HCT116 (cell line): ENCODE results near the gene LAMTOR1. TPM values are rescaled to one million over a fixed set of nuclear protein-coding genes. Genes with fewer than 3 reads are reported as not detected.

Source experiments
- ATAC-seq: fragments of 200-7000 bp; cut with Tn5 transposase; 2 replicates; pipeline ENCODE4 v1.9.1; 2020; ENCODE audit warnings: mild to moderate bottlenecking, moderate library complexity
- BruUV-seq: library from RNA; stranded (reverse); fragments of 400-500 nt; replicated peaks from 2 replicates; lab custom pipeline; 2021; lab: Mats Ljungman, UMichigan
- CTCF ChIA-PET: fragments of 300-600 bp; sonication (Branson Sonifier 250); formaldehyde crosslinking; loops from one replicate; lab custom pipeline; 2021; ENCODE audit warnings: antibody characterized with exemption; lab: Charles Lee
- POLR2A ChIA-PET: fragments of 300-600, 350-600 bp; sonication (Branson Sonifier 250); formaldehyde crosslinking; loops from one replicate; lab custom pipeline; 2021; ENCODE audit warnings: antibody characterized with exemption; lab: Charles Lee
- RAD21 ChIA-PET, 2 experiments: fragments of 300-600 bp; sonication (Branson Sonifier 250); formaldehyde crosslinking; loops; one replicate each; lab custom pipeline; 2023; ENCODE audit warnings: low total read pairs in 2 of 2; ENCODE audit not compliant: uncharacterized antibody in 2 of 2, unreplicated experiment in 2 of 2, low non-redundant PET in 1 of 2; lab: Charles Lee
- DNase-seq: peaks from one replicate; pipeline ENCODE4 v3.0.0-alpha.2; 2010; ENCODE audit warnings: low read depth, low spot score
- H2AFZ ChIP-seq: fragments of 200-600 bp; shearing (Covaris generic), sonication (generic); 2 replicates; pipeline ENCODE4 v1.6.1; 2017; ENCODE audit warnings: low read depth, mixed run types, mixed read lengths, antibody characterized with exemption, low read length; ENCODE audit not compliant: poor library complexity, severe bottlenecking
- H3K27ac ChIP-seq: 2 replicates; pipeline ENCODE4 v1.5.1; 2012; ENCODE audit warnings: low read depth, low read length
- H3K27me3 ChIP-seq: fragments of 200-600 bp; sonication (generic); 2 replicates; pipeline ENCODE4 v1.6.1; 2016; ENCODE audit warnings: mixed run types, low read length, mixed read lengths; ENCODE audit not compliant: insufficient read depth
- H3K36me3 ChIP-seq, 2 experiments: fragments of 200-500 bp in 1 of 2; fragments of 200-600 bp in 1 of 2; sonication (Bioruptor generic) in 1 of 2; sonication (generic) in 1 of 2; 2 replicates each; pipeline versions ENCODE4 v1.5.1 to v1.6.1; 2014 to 2016; ENCODE audit warnings: low read length in 2 of 2, inconsistent platforms in 1 of 2, mixed read lengths in 1 of 2, mixed run types in 1 of 2; ENCODE audit not compliant: insufficient read depth in 2 of 2, control insufficient read depth in 1 of 2
- H3K4me1 ChIP-seq, 2 experiments: fragments of 200-600 bp in 1 of 2; sonication (generic) in 1 of 2; 2 replicates each; pipeline versions ENCODE4 v1.5.1 to v1.6.1; 2012 to 2017; ENCODE audit warnings: low read length in 2 of 2, inconsistent platforms in 1 of 2, mild to moderate bottlenecking in 1 of 2, mixed read lengths in 1 of 2, mixed run types in 1 of 2, moderate library complexity in 1 of 2; ENCODE audit not compliant: insufficient read depth in 2 of 2, control insufficient read depth in 1 of 2
- H3K4me2 ChIP-seq: fragments of 200-600 bp; sonication (generic); 2 replicates; pipeline ENCODE4 v1.6.1; 2017; ENCODE audit warnings: mixed run types, low read length, mixed read lengths
- H3K4me3 ChIP-seq, 2 experiments: fragments of 200-600 bp in 1 of 2; sonication (generic) in 1 of 2; replicated peaks in 1 of 2; 2 replicates each; pipeline ENCODE4 v1.5.1; 2011 to 2016; ENCODE audit warnings: low read length in 2 of 2, control low read depth in 1 of 2, low read depth in 1 of 2, mild to moderate bottlenecking in 1 of 2, mixed read lengths in 1 of 2, mixed run types in 1 of 2
- H3K79me2 ChIP-seq: fragments of 200-600 bp; sonication (generic); 2 replicates; pipeline ENCODE4 v1.6.1; 2017; ENCODE audit warnings: mild to moderate bottlenecking, mixed run types, low read length, moderate library complexity, mixed read lengths; ENCODE audit not compliant: insufficient read depth
- H3K9ac ChIP-seq: fragments of 200-600 bp; sonication (generic); 2 replicates; pipeline ENCODE4 v1.6.1; 2016; ENCODE audit warnings: low read length, mixed read lengths
- H3K9me2 ChIP-seq: fragments of 200-600 bp; sonication (generic), shearing (Covaris generic); 2 replicates; pipeline ENCODE4 v1.6.1; 2017; ENCODE audit warnings: mixed run types, mild to moderate bottlenecking, moderate library complexity; ENCODE audit not compliant: insufficient read depth
- H3K9me3 ChIP-seq, 2 experiments: fragments of 200-500 bp in 1 of 2; fragments of 200-600 bp in 1 of 2; sonication (Bioruptor generic) in 1 of 2; sonication (generic) in 1 of 2; 2 replicates each; pipeline ENCODE4 v1.6.1; 2014 to 2017; ENCODE audit warnings: low read length in 2 of 2, mixed read lengths in 2 of 2, inconsistent platforms in 1 of 2, low read depth in 1 of 2, mild to moderate bottlenecking in 1 of 2, mixed run types in 1 of 2, moderate library complexity in 1 of 2; ENCODE audit not compliant: control insufficient read depth in 1 of 2, insufficient read depth in 1 of 2
- H4K20me1 ChIP-seq: fragments of 200-600 bp; sonication (generic), shearing (Covaris generic); 2 replicates; pipeline ENCODE4 v1.6.1; 2017; ENCODE audit warnings: mixed run types, mild to moderate bottlenecking, moderate library complexity; ENCODE audit not compliant: insufficient read depth
- CBX3 ChIP-seq: IDR thresholded peaks from 2 replicates; pipeline ENCODE4 v1.6.1; 2012; ENCODE audit warnings: low read depth
- CEBPB ChIP-seq: IDR thresholded peaks from 2 replicates; pipeline ENCODE4 v1.6.1; 2012; ENCODE audit warnings: low read depth
- ELF1 ChIP-seq: IDR thresholded peaks from 2 replicates; pipeline ENCODE4 v1.6.1; 2012; ENCODE audit warnings: low read depth, borderline replicate concordance
- EZH2phosphoT487 ChIP-seq: fragments of 200-600 bp; IDR thresholded peaks from 2 replicates; pipeline ENCODE4 v1.6.1; 2018; ENCODE audit warnings: antibody characterized with exemption, borderline replicate concordance
- FOSL1 ChIP-seq: IDR thresholded peaks from 2 replicates; pipeline ENCODE4 v1.6.1; 2012; ENCODE audit warnings: low read depth
- JUND ChIP-seq: IDR thresholded peaks from 2 replicates; pipeline ENCODE4 v1.6.1; 2012
- RAD21 ChIP-seq: IDR thresholded peaks from 2 replicates; pipeline ENCODE4 v1.6.1; 2012; ENCODE audit warnings: low read depth, mild to moderate bottlenecking
- REST ChIP-seq: IDR thresholded peaks from 2 replicates; pipeline ENCODE4 v1.6.1; 2012; ENCODE audit warnings: low read depth
- SRF ChIP-seq: IDR thresholded peaks from 2 replicates; pipeline ENCODE4 v1.6.1; 2012; ENCODE audit warnings: low read depth
- TCF7L2 ChIP-seq: IDR thresholded peaks from 2 replicates; pipeline ENCODE4 v1.7.0; 2011; ENCODE audit warnings: borderline replicate concordance, inconsistent platforms; ENCODE audit not compliant: insufficient read depth, insufficient read length; ENCODE audit errors: extremely low read depth
- ZFX ChIP-seq: fragments of 450-650 bp; IDR thresholded peaks from 2 replicates; pipeline ENCODE4 v1.6.1; 2017
- ZNF274 ChIP-seq: fragments of 200-500 bp; sonication (Bioruptor generic); IDR thresholded peaks from 2 replicates; pipeline ENCODE4 v1.6.1; 2014; ENCODE audit warnings: mild to moderate bottlenecking, low read depth, low read length, inconsistent platforms
- intact Hi-C: fragments of 100-400 bp; cut with micrococcal nuclease; formaldehyde crosslinking; loops from 2 replicates; pipeline ENCODE4 v1.10.0; 2022
- total RNA-seq: library from RNA; stranded (reverse); gene quantifications from one replicate; pipeline ENCODE4 v1.2.1, GENCODE V29; 2021; ENCODE audit not compliant: unreplicated experiment
- TF ChIP-seq, protein P1 (sequence below), 3 experiments: fragments of 200-600 bp in 1 of 3; sonication (generic) in 1 of 3; IDR thresholded peaks in 2 of 3; conservative IDR thresholded peaks in 1 of 3; 2 replicates each; pipeline ENCODE4 v1.5.1; 2012 to 2017; ENCODE audit warnings: low read depth in 2 of 3, low read length in 2 of 3, antibody characterized with exemption in 1 of 3, borderline replicate concordance in 1 of 3, control low read depth in 1 of 3, mild to moderate bottlenecking in 1 of 3, mixed read lengths in 1 of 3, mixed run types in 1 of 3, moderate library complexity in 1 of 3; ENCODE audit not compliant: insufficient read depth in 1 of 3
- TF ChIP-seq, protein P2 (sequence below): IDR thresholded peaks from 2 replicates; pipeline ENCODE4 v1.6.1; 2012

LAMTOR1 gene
- total RNA-seq, 1 experiment from 2014 or later, result 63.9 TPM

GRCh38 chr11:72116019-72116755 is 13.1 kb upstream of the LAMTOR1 start:
- TF ChIP-seq SRF (no peak), EZH2phosphoT487 (no peak), TCF7L2 (no peak), REST (no peak), JUND (no peak), ELF1 (no peak), ZFX (no peak), CEBPB (no peak), RAD21 (no peak), CBX3 (no peak), FOSL1 (no peak), ZNF274 (no peak)
- TF ChIP-seq, protein P1, sequence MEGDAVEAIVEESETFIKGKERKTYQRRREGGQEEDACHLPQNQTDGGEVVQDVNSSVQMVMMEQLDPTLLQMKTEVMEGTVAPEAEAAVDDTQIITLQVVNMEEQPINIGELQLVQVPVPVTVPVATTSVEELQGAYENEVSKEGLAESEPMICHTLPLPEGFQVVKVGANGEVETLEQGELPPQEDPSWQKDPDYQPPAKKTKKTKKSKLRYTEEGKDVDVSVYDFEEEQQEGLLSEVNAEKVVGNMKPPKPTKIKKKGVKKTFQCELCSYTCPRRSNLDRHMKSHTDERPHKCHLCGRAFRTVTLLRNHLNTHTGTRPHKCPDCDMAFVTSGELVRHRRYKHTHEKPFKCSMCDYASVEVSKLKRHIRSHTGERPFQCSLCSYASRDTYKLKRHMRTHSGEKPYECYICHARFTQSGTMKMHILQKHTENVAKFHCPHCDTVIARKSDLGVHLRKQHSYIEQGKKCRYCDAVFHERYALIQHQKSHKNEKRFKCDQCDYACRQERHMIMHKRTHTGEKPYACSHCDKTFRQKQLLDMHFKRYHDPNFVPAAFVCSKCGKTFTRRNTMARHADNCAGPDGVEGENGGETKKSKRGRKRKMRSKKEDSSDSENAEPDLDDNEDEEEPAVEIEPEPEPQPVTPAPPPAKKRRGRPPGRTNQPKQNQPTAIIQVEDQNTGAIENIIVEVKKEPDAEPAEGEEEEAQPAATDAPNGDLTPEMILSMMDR (IDR thresholded peaks at IDR 0.05 in 2 of 3, conservative IDR thresholded peaks at IDR 0.05 in 1 of 3; ENCODE audit: borderline replicate concordance in 1 of 3, insufficient read depth in 1 of 3, low read depth in 2 of 3, low read length in 2 of 3), result no peak
- TF ChIP-seq, protein P2, sequence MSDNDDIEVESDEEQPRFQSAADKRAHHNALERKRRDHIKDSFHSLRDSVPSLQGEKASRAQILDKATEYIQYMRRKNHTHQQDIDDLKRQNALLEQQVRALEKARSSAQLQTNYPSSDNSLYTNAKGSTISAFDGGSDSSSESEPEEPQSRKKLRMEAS, result no peak
- no peak overlapping the region for H3K27ac ChIP-seq
- H3K4me1 ChIP-seq, result peaks cover 4 to 17% of the 10 kb centered on the region in 2 experiments; a peak in 3 of 4 replicates
- ATAC-seq (no peak), DNase-seq (no peak)
- H3K27me3 ChIP-seq, result no peaks in the 10 kb centered on the region
- no peak overlapping the region for H2AFZ ChIP-seq
- H3K9me2 ChIP-seq, result no peaks in the 10 kb centered on the region
- no peak overlapping the region for H3K4me2 ChIP-seq
- no peak overlapping the region for H3K4me3 ChIP-seq
- POLR2A ChIA-PET, result no interaction called here
- intact Hi-C loops, result loop anchor here (10.0 kb wide), 1 partner anchor 319 kb away; the partner anchor contains the start of gene CLPB
- no peaks in the 10 kb centered on the region for H3K36me3 ChIP-seq
- CTCF ChIA-PET, result no interaction called here
- no peak overlapping the region for H3K9ac ChIP-seq
- no peaks in the 10 kb centered on the region for H3K79me2 ChIP-seq
- H4K20me1 ChIP-seq, result no peaks in the 10 kb centered on the region
- RAD21 ChIA-PET, result no interaction called here
- no TSS peak for BruUV-seq
- no peaks in the 10 kb centered on the region for H3K9me3 ChIP-seq
